ENCODE measurements around the gene ATG16L2. TPM values are rescaled to one million over a fixed set of nuclear protein-coding genes. Genes with fewer than 3 reads are reported as not detected.

The ATG16L2 gene
- total and polyA plus RNA-seq, 2 of the 4 experiments (the other 2 are of a cell fraction) = 1.3 to 12.7 TPM

DNA sequence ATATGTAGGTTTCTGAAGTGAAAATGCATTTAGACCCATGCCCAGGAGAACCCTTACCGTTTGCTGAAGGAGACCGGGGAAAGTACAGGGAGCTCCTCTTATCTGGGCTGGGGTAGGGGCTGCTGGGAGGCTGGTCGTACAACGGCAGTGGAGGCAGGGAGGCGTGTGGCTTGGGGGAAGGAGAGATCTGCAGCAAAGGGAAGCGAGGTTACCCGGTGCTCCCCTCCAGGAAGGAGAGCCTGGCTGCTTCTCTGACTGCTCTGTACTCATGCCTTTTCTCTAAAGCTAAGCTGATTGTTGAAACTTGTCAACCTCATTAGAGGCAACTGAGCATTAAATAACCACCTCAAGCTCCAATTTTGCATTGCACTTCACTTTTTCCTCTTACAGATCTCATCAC, 27.2 kb downstream of the ATG16L2 start:
- no peak for ATAC-seq (ENCODE audit: low read depth)
- peak overlapping the region; percentile 84; the same call in 1 of the 2 replicates for H2AK5ac ChIP-seq (ENCODE audit: low read depth, low read length)
- peak overlapping the region; percentile 39; the same call in 1 of the 2 replicates for H2BK120ac ChIP-seq (ENCODE audit: low read depth, low read length)
- peaks cover 9% of the 10 kb centered on the region for H3K4me1 ChIP-seq (ENCODE audit: control insufficient read depth, insufficient read depth, low read length)
- no peak overlapping the region for H2AFZ ChIP-seq (replicated peaks; ENCODE audit: low read length, poor library complexity)
- 0 out of 2 replicates have a peak overlapping the region, but pooled peaks have one; percentile 9 for H3K18ac ChIP-seq (ENCODE audit: low read depth, low read length)
- no peak overlapping the region for H3K56ac ChIP-seq (ENCODE audit: extremely low read depth, insufficient read depth, low read length)
- H4K8ac ChIP-seq (ENCODE audit: low read depth in 2 of 2, low read length in 2 of 2) = no peak overlapping the region
- no peak overlapping the region for H3K23ac ChIP-seq (ENCODE audit: low read depth, low read length)
- no peak overlapping the region; the same call in 2 of the 3 replicates for H2BK15ac ChIP-seq (ENCODE audit: low read depth, low read length)
- peak overlapping the region; percentile 13 for H2AK9ac ChIP-seq (replicated peaks; ENCODE audit: low read depth, low read length, poor library complexity)
- peaks cover 14% of the 10 kb centered on the region for H3K36me3 ChIP-seq (ENCODE audit: control insufficient read depth, insufficient read depth, low read length)
- H3K4ac ChIP-seq (ENCODE audit: low read depth, low read length) = peak overlapping the region; percentile 73
- TF ChIP-seq MAZ (IDR thresholded peaks at IDR 0.05; ENCODE audit: borderline replicate concordance, low read depth, low read length) = no peak
- TF ChIP-seq, protein P1, sequence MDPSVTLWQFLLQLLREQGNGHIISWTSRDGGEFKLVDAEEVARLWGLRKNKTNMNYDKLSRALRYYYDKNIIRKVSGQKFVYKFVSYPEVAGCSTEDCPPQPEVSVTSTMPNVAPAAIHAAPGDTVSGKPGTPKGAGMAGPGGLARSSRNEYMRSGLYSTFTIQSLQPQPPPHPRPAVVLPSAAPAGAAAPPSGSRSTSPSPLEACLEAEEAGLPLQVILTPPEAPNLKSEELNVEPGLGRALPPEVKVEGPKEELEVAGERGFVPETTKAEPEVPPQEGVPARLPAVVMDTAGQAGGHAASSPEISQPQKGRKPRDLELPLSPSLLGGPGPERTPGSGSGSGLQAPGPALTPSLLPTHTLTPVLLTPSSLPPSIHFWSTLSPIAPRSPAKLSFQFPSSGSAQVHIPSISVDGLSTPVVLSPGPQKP (IDR thresholded peaks at IDR 0.05; ENCODE audit: borderline replicate concordance, low read depth, low read length) = no peak
- TF ChIP-seq, protein P2, sequence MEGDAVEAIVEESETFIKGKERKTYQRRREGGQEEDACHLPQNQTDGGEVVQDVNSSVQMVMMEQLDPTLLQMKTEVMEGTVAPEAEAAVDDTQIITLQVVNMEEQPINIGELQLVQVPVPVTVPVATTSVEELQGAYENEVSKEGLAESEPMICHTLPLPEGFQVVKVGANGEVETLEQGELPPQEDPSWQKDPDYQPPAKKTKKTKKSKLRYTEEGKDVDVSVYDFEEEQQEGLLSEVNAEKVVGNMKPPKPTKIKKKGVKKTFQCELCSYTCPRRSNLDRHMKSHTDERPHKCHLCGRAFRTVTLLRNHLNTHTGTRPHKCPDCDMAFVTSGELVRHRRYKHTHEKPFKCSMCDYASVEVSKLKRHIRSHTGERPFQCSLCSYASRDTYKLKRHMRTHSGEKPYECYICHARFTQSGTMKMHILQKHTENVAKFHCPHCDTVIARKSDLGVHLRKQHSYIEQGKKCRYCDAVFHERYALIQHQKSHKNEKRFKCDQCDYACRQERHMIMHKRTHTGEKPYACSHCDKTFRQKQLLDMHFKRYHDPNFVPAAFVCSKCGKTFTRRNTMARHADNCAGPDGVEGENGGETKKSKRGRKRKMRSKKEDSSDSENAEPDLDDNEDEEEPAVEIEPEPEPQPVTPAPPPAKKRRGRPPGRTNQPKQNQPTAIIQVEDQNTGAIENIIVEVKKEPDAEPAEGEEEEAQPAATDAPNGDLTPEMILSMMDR (conservative IDR thresholded peaks at IDR 0.05; ENCODE audit: low read depth, low read length) = no peak
- TF ChIP-seq, protein P3, sequence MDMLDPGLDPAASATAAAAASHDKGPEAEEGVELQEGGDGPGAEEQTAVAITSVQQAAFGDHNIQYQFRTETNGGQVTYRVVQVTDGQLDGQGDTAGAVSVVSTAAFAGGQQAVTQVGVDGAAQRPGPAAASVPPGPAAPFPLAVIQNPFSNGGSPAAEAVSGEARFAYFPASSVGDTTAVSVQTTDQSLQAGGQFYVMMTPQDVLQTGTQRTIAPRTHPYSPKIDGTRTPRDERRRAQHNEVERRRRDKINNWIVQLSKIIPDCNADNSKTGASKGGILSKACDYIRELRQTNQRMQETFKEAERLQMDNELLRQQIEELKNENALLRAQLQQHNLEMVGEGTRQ (IDR thresholded peaks at IDR 0.05; ENCODE audit: low read depth, low read length) = no peak
- TF ChIP-seq NFE2L2 (IDR thresholded peaks at IDR 0.05; ENCODE audit: low read depth, low read length) = no peak
- no peak overlapping the region for H4K5ac ChIP-seq (ENCODE audit: low read depth, low read length)
- peak overlapping the region; percentile 23; the same call in 1 of the 2 replicates for H3K27ac ChIP-seq (ENCODE audit: insufficient read depth, low read length)
- no peaks in the 10 kb centered on the region for H3K27me3 ChIP-seq (ENCODE audit: control insufficient read depth, insufficient read depth, low read length)
- intact Hi-C loops (cut with micrococcal nuclease) = no loop called here
- no peak overlapping the region for H3K14ac ChIP-seq (replicated peaks; ENCODE audit: low read depth, low read length)
- H3K4me3 ChIP-seq (ENCODE audit: insufficient read depth, low read depth, low read length) = no peak overlapping the region
- no peak overlapping the region for H3K4me2 ChIP-seq (ENCODE audit: low read depth, low read length)
- DNase-seq = no peak
- H4K20me1 ChIP-seq (ENCODE audit: insufficient read depth, low read length) = no peaks in the 10 kb centered on the region
- H2BK5ac ChIP-seq (ENCODE audit: low read depth, low read length, poor library complexity, severe bottlenecking) = peak overlapping the region; percentile 11
- ChIA-PET POLR2A (ENCODE audit: unreplicated experiment) (no interaction called here), CTCF (interaction anchor here (0.9 kb wide), 1 partner anchor 9 kb away, joined by 4 read pairs; no protein-coding TSS in a partner anchor)
- peaks cover 20% of the 10 kb centered on the region for H3K9me1 ChIP-seq (ENCODE audit: insufficient read depth, low read length)
- in situ Hi-C loops (cut with MboI; ENCODE audit: low sequenced_read_pairs) = no loop called here
- H3K9ac ChIP-seq (ENCODE audit: low read depth, low read length) = no peak overlapping the region
- BruUV-seq (replicated peaks) = no TSS peak
- dilution Hi-C loops (cut with HindIII; ENCODE audit: low sequenced_read_pairs, unreplicated experiment) = no loop called here
- no peak overlapping the region; the same call in 1 of the 2 replicates for H2BK20ac ChIP-seq (ENCODE audit: low read depth, low read length)
- H3K9me3 ChIP-seq (ENCODE audit: control insufficient read depth, insufficient read depth, low read length) = no peaks in the 10 kb centered on the region
- H4K91ac ChIP-seq (ENCODE audit: insufficient read depth, low read depth, low read length) = 0 out of 2 replicates have a peak overlapping the region, but pooled peaks have one; percentile 3
- no CpG with 5 or more reads among the region's 7 CpGs for WGBS, 2 experiments (ENCODE audit: extremely low coverage in 2 of 2, insufficient read length in 1 of 2)
- peaks cover 6 to 18% of the 10 kb centered on the region in 2 experiments; a peak in 3 of 4 replicates for H3K79me1 ChIP-seq (ENCODE audit: low read depth in 1 of 2, low read length in 2 of 2)

Measured in IMR-90 (cell line).